ENCODE data around the gene ARMH4.

The ARMH4 gene

GRCh38 chr14:58138031-58138713, 13.8 kb downstream of the ARMH4 start:
- Histone ChIP-seq H3K79me2 (ENCODE audit: control insufficient read depth, low read length) (no peaks in the 10 kb centered on the region), H3K27ac (ENCODE audit: low read depth, low read length) (no peak overlapping the region), H4K20me1 (ENCODE audit: control insufficient read depth, insufficient read depth, low read depth, low read length) (no peaks in the 10 kb centered on the region), H3K9me2 (replicated peaks; ENCODE audit: control insufficient read depth, low read length) (no peaks in the 10 kb centered on the region), H3K4me2 (ENCODE audit: low read length) (no peak overlapping the region), H3F3A (ENCODE audit: control insufficient read depth, insufficient read depth) (no peaks in the 10 kb centered on the region), H3K4me3 (ENCODE audit: low read length) (no peak overlapping the region), H3K27me3 (ENCODE audit: control insufficient read depth, low read length) (peaks cover 7% of the 10 kb centered on the region), H3K9me3 (ENCODE audit: control insufficient read depth, insufficient read depth, low read length) (no peaks in the 10 kb centered on the region), H3K36me3 (ENCODE audit: control insufficient read depth, low read length) (no peaks in the 10 kb centered on the region), H3K4me1 (ENCODE audit: control insufficient read depth, low read length) (no peaks in the 10 kb centered on the region)
- TF ChIP-seq EZH2phosphoT487 (IDR thresholded peaks at IDR 0.05; ENCODE audit: borderline replicate concordance, low read length) = no peak

- H3K36me3 ChIP-seq (ENCODE audit: control insufficient read depth, low read length) = no peaks in the 10 kb centered on the region
- H3K9me2 ChIP-seq (replicated peaks; ENCODE audit: control insufficient read depth, low read length) = no peaks in the 10 kb centered on the region
- H3F3A ChIP-seq (ENCODE audit: control insufficient read depth, insufficient read depth) = no peaks in the 10 kb centered on the region
- H4K20me1 ChIP-seq (ENCODE audit: control insufficient read depth, insufficient read depth, low read depth, low read length) = no peaks in the 10 kb centered on the region
- H3K79me2 ChIP-seq (ENCODE audit: control insufficient read depth, low read length) = no peaks in the 10 kb centered on the region
- no peaks in the 10 kb centered on the region for H3K4me1 ChIP-seq (ENCODE audit: control insufficient read depth, low read length)
- no peak overlapping the region for H3K4me2 ChIP-seq (ENCODE audit: low read length)
- no peak for TF ChIP-seq EZH2phosphoT487 (IDR thresholded peaks at IDR 0.05; ENCODE audit: borderline replicate concordance, low read length)
- no peak for TF ChIP-seq CTCF (IDR thresholded peaks at IDR 0.05; ENCODE audit: low read depth, low read length, poor library complexity, severe bottlenecking)
- H3K4me3 ChIP-seq (ENCODE audit: low read length) = no peak overlapping the region
- peaks cover 4% of the 10 kb centered on the region for H3K27me3 ChIP-seq (ENCODE audit: control insufficient read depth, low read length)
- H3K27ac ChIP-seq (ENCODE audit: low read depth, low read length) = no peak overlapping the region
- no peaks in the 10 kb centered on the region for H3K9me3 ChIP-seq (ENCODE audit: control insufficient read depth, insufficient read depth, low read length)
These were observed 18.3 kb downstream of the ARMH4 start for GRCh38 chr14:58133739-58134138.

- H3K27ac ChIP-seq (ENCODE audit: low read depth, low read length) = no peak overlapping the region
- H3K4me1 ChIP-seq (ENCODE audit: control insufficient read depth, low read length) = no peaks in the 10 kb centered on the region
- no peaks in the 10 kb centered on the region for H3K9me3 ChIP-seq (ENCODE audit: control insufficient read depth, insufficient read depth, low read length)
- no peaks in the 10 kb centered on the region for H3K36me3 ChIP-seq (ENCODE audit: control insufficient read depth, low read length)
- no peaks in the 10 kb centered on the region for H3F3A ChIP-seq (ENCODE audit: control insufficient read depth, insufficient read depth)
- TF ChIP-seq EZH2phosphoT487 (IDR thresholded peaks at IDR 0.05; ENCODE audit: borderline replicate concordance, low read length) (no peak), CTCF (IDR thresholded peaks at IDR 0.05; ENCODE audit: low read depth, low read length, poor library complexity, severe bottlenecking) (no peak)
- peaks cover 4% of the 10 kb centered on the region for H3K27me3 ChIP-seq (ENCODE audit: control insufficient read depth, low read length)
- H3K4me3 ChIP-seq (ENCODE audit: low read length) = no peak overlapping the region
- no peaks in the 10 kb centered on the region for H3K79me2 ChIP-seq (ENCODE audit: control insufficient read depth, low read length)
- H3K4me2 ChIP-seq (ENCODE audit: low read length) = no peak overlapping the region
- no peaks in the 10 kb centered on the region for H4K20me1 ChIP-seq (ENCODE audit: control insufficient read depth, insufficient read depth, low read depth, low read length)
- H3K9me2 ChIP-seq (replicated peaks; ENCODE audit: control insufficient read depth, low read length) = no peaks in the 10 kb centered on the region
These were observed 20.6 kb downstream of the ARMH4 start for GRCh38 chr14:58131386-58131785.

- Histone ChIP-seq H3K4me1 (ENCODE audit: control insufficient read depth, low read length) (no peaks in the 10 kb centered on the region), H3K4me3 (ENCODE audit: low read length) (no peak overlapping the region), H3F3A (ENCODE audit: control insufficient read depth, insufficient read depth) (no peaks in the 10 kb centered on the region), H3K36me3 (ENCODE audit: control insufficient read depth, low read length) (no peaks in the 10 kb centered on the region), H3K9me3 (ENCODE audit: control insufficient read depth, insufficient read depth, low read length) (no peaks in the 10 kb centered on the region), H3K27me3 (ENCODE audit: control insufficient read depth, low read length) (no peaks in the 10 kb centered on the region; the same call in 1 of the 2 replicates), H4K20me1 (ENCODE audit: control insufficient read depth, insufficient read depth, low read depth, low read length) (no peaks in the 10 kb centered on the region), H3K4me2 (ENCODE audit: low read length) (no peak overlapping the region), H3K79me2 (ENCODE audit: control insufficient read depth, low read length) (no peaks in the 10 kb centered on the region), H3K9me2 (replicated peaks; ENCODE audit: control insufficient read depth, low read length) (no peaks in the 10 kb centered on the region), H3K27ac (ENCODE audit: low read depth, low read length) (no peak overlapping the region)
- TF ChIP-seq EZH2phosphoT487 (IDR thresholded peaks at IDR 0.05; ENCODE audit: borderline replicate concordance, low read length) (no peak), CTCF (IDR thresholded peaks at IDR 0.05; ENCODE audit: low read depth, low read length, poor library complexity, severe bottlenecking) (no peak)
These were observed 21.8 kb downstream of the ARMH4 start for GRCh38 chr14:58130116-58130782.

Data from DOHH2 (cell line).